EL (cell line): ENCODE results near the gene NUDC.
"Not testable (repeated sequence)": the region's sequence is repeated elsewhere in the genome, so short reads cannot be mapped to it uniquely, and the experiment has no call there.

Experiments
- DNase-seq: peaks from one replicate; pipeline ENCODE4 v3.0.0-alpha.2; 2016

The NUDC gene

DNA sequence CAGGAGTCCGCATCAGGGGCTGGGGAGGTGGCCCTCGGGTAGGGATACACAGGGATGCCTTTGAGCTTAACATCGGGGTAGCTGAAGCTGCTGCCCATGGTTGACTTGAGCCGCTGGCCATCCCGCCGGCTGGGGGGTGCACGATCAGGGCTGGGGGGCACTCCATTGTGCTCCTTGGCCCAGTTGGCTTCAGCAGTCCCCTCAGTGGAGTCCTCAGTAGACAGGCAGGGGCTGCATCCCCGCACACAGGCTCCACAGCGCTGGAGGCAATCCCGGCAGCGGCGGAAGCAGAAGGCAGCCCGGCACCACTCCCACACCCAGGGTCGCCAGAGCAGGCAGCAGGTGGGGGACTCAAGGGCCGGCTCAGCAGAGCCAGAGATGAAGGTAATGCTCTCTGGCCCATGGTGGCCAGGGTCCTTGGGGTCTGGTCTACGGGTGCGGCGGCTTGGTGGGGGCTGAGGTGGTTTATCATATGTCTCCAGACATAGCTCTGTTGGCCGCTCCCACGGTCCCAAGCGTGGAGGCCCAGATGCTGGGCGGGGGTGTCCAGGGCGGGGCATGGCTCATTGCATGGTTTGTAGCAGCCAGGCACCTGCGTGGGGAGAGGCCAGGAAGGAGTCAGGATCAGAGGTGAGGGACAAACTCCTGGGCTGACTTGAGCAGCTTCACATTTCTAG is 30.4 kb downstream of the NUDC start:
- no peak for DNase-seq

DNA sequence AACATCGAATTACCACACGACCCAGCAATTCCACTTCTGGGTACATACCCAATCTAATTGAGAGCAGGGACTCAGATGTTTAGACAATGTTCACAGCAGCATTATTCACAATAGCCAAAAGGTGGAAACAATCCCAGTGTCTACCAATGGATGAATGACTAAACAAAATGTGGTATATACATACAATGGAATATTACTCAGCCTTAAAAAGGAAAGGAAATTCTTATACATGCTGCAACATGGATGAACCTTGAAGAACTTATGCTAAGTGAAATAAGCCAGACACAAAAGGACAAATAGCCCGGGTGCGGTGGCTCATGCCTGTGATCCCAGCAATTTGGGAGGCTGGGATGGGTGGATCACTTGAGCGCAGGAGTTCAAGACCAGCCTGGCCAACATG is 31.8 kb downstream of the NUDC start:
- DNase-seq: no peak

DNA sequence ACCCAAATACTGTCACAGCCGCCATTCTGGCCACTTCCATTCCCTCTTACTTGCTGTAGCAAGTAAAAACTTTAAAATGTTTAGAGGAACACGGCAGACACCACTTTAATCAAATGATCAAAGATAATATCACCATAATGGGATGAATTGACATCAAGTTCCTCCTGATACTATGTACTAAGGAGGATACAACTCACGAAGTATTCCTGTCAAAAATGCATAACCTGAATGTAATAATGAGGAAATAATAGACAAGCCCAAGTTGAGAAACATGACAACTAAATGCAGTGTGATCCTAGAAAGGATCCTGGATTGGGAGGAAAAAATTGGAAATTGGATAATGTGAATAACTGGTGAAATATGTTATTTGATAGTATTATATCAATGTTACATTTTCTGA is 34.8 kb downstream of the NUDC start:
- DNase-seq: no peak

DNA sequence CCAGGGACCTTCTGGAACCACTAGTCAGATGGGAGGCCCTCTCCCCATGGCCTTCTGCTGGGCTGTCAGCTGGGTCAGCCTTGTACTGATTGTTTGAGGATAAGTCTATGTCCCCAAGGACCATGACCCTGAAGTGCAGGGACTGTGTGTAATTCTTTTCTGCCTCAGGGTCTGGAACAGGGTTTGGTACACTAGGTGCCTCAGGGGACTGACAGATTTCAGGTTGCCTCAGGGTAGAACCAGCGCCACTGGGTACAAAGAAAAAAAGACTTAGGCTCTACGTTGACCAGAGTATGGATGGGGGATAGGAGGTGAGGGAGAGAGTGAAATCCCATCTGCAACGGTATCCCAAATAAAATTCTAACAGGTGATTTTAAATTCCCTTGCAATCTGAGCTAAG is 35.8 kb downstream of the NUDC start:
- DNase-seq: no peak

DNA sequence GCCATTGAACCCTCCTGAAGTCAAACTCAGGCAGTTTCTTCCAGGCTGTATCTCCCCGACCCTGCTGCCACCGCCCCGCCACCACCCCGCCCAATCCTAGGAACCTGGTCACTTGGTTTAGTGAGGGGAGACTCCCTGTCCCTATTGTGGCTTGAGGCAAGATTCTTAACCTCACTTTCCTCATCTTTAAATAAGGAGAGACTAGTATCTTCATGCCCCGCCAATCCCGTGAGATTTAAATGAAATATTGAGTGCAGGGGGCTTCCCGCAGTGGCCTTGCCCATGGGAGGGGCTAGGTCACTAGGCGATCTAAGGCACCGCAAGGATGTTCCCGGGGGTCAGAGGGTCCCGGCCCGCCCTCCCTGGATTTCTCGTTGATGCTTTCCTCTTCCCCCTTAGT is 37.7 kb downstream of the NUDC start:
- DNase-seq: no peak

DNA sequence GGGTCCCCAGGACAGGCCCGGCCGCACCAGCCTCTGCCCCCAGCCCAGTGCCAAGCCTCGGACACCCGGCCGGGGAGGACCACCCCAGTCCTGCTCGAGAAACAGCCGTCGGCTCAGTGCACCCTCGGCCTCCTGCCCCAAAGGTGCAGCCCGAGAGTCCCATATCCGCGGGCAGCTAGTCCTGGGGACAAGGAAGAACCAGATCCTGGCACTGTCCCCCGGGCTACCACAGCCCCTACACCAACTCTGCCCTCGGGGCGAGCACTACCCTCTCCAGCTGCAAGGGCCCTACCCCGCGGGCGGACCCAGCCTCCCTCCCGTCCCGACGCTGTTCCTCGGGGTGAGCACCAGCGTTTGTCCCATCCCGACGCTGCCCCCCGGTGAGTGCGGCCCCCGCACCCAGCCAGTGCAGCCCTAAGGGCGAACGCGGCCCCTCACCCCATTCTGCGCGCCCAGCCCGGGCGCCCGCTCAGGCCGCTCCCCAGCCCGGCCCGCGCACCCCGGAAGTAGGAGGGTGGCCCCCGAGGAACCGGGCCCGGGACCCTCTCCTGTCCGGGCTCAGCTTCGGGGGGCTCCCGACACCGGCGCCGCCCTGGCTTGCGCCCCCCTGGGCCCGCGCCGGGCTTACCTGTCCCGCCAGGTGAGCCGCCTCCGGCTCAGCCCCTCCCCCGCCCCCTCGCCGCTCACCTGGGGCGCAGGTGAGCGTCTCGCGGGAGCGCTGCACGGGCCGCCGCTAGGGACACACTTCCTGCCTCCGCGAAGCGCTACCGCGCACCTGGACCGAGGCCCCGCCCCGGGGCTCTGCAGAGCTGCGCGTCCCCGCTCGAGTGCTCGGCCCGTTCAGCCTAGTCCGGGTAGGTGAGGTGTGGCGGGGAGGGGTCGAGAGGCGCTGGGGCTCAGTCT is 38.4 kb downstream of the NUDC start, which contains the start of gene KDF1:
Gene KDF1, minus strand, starts transcription at position 747 of the 903 bp plus-strand sequence. CDS start 8,088 bp downstream, outside the sequence.
- DNase-seq: no peak

DNA sequence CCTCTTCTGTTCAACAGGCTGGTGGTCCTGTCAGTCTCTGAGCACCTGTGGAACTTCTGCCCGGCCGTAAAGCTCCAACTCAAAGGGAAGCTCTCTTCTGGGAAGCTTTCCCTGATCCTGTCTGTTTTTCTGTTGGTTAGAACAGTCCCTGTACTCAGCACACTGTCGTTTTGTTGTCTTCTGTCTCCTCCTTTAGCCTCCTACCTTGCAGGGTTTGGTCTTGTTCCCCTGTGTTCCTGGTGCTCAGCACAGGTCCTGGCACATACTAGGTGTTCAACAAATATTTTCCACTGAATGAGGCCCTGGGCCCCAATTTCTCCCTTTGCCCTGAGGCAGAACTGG is 39.1 kb downstream of the NUDC start:
- DNase-seq: no peak

DNA sequence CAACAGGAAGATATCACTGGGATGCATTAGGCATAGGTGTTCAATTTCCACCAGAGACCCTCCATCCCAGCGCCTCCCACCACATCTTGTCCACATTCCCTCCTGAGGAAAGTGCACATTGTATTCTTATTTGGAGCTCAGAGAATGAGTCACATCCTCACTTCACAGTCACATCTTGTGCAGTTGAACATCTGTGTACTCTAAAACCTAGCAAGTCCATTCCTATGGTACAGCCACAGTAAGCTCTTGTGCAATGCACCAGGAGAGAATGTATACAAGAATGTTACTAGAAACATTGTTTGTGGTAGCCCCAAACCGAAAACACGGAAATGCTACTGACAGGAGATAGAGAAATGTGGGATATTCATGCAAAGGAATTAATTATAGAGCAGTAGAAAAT is 40.3 kb downstream of the NUDC start:
- DNase-seq: peak; percentile 89

DNA sequence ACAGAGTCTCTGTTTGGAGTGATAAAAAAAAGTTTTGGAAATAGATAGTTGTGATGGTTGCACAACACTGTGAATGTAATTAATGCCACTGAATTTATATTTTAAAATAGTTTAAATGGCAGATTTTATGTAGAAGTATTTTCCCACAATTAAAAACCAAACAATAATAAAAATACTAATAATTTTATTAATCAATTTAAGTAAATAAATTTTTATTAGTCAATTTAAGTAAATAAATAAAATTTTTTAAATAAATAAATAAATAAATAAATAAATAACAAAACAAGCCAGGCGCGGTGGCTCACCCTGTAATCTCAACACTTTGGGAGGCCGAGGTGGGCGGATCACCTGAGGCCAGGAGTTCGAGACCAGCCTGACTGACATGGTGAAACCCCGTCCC is 43.7 kb downstream of the NUDC start:
- DNase-seq: no peak

DNA sequence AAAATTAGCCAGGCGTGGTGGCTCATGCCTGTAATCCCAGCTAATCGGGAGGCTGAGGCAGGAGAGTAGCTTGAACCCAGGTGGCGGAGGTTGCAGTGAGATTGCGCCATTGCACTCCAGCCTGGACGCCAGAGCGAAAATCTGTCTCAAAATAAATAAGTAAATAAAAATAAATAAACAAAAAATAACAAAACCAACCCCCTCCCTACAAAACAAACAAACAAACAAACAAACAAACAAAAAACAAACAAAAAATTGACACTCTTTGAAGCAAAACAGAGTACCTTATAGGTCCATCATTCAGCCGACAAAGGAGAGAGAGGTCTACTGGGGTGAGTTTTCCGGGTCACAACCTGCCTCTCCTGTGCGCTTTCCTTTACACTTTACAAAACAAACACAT is 44.1 kb downstream of the NUDC start:
- DNase-seq: no peak

DNA sequence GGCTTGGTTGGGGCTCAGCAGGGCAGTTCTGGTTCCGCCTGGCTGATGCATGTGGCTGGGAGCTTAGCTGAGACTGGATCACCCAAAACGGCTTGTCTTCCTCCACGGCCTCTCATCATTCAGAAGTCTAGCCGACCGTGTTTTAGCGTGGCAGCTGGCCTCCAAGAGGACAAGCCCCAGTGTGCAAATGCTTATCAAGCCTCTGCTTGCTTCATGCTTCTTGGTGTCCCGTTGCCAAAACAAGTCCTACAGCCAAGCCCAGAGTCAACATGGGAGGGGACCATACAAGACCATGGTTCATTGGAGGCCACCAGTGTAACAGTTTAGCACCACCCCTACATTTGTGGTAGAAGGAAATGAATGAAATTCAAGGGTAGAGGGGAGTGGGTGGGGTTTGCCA is 49.3 kb downstream of the NUDC start:
- no peak for DNase-seq

DNA sequence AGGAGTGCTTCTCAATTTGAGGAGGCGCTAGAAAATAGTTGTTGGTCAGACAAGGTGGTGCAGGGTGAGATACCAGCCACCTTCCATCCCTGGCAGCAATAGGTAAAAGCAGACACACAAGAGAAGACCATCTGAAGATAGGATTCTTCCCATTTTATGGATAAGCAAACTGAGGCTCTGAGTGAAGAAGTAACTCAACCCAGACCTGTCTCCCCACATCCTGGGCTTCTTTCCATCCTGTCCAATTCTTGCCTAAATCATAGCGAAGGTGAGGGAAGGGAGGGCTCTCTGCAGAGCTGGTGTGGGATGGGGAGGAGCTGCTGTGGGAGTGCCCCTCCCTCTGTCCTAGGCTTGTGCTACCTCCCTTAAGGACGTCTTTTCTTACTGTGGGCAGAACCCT is 50.0 kb downstream of the NUDC start:
- no peak for DNase-seq

DNA sequence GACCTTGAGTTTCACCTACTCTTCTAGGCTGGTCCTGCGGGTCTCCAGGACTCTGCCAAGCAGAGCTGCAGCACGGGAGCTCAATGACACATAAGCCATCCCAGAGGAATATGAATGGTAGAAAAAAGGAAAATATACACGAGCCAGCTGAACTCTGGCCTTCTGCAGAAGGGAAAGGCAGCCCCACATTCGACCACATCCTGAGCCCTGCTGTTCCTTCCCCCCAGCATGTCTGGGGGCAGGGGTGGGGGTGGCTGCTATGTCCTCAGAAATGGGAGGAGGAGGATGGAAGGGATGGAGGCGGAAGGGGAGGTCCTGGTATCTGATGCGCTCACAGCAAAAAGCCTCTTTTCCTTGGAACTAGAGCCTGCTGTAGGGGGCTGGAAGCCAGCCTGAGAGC is 50.8 kb downstream of the NUDC start:
- no peak for DNase-seq

DNA sequence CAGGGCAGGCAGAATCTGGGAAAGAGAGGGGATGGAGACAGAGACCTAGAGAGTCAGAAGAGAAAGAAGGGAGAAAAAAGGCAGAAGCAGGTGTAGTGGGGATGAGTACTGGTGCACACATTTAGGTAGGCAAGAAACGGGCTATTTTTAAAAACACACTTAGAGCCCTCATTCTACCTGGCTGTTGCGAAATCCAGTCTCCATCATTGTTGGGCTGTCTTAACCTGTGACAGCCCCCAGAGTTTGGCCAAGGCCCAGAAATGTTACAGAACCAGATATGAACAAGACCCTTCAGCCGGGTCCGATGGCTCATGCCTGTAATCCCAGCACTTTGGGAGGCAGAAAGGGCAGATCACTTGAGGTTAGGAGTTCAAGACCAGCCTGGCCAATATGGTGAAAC is 51.3 kb downstream of the NUDC start:
- no peak for DNase-seq

DNA sequence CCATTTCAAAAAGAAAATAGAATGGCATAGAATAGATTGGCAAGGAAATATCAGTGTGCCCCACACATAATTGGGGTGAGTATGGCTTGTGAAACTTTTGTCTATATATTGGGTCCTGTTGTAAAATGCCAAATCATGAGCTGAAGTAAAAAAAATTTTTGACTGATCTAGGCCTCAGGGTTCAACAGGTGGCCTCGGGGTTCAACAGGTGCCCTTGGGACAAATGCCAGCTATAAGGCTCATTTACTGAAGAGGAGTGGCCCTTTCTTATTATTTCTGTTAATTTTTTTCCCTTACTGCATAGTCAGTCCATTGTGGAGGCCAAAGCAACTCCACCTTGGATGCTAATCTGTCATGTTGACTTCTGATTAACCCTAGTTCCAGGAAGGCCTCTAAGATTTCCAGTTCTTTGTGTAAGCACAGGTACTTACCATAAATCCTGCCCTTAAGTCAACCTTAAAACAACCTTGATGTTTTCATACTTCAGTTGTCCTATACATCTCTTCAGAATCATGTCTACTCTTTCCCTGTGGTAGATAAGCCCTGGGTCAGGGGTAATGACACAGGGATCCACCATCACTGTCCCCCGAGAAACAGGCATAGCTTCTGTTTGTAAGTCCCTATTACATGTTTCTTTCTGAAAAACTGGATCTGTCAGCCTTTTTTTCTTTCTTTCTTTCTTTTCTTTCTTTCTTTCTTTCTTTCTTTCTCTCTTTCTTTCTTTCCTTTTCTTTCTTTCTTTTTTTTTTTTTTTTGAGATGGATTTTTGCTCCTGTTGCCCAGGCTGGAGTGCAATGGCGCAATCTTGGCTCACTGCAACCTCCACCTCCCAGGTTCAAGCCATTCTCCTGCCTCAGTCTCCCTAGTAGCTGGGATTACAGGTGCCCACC is 55.3 kb downstream of the NUDC start:
- DNase-seq: no peak

DNA sequence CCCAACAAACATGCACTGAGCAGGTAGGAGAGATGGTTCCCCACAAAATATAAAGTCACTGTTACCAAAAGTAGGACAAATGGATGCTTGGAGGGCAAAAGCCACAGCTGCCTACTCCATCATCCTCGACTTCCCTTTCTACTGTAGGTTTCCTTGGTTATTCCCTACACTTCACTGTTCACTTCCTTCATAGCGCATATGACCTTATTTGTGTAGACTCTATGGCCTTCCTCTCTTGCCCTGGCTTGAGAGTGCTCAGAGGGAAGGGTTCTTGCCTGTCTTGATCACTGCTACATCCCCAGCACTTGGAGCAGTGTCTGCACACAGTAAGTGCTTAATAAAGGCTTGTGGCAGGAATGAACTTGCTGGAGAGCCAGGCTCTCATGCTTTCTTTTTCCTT is 57.4 kb downstream of the NUDC start:
- DNase-seq: no peak

DNA sequence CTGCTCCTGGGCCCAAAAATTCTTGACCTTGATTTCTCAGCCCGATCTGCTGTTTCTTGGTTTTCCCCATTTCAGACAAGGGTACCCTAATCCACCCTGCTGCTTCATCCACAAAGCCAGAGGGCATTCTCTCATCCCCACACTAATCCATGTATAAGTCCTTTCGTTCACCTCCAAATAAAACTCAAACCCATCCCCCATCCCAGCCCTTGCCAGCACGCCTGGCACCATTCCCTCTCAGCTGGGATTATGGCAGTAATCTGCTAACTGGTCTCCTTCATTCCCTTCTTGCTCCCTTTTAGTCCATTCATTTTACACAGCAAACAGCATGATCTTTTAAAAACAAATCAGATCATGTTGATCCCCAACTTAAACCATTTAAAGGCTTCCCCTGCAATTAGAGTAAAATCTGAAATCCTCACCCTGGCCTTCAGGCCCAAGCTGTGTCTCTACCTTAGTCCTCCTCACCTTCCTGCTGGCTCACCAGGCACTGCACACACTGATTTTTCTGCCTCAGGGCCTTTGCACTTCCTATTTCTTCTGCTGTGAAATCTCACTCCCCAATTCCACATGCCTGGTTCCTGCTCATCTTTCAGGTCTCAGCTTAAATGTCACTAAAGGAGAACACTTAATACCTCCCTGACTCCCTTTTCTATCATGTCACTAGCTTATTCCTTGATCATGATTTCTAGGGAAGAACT is 59.8 kb downstream of the NUDC start:
- DNase-seq: no peak

DNA sequence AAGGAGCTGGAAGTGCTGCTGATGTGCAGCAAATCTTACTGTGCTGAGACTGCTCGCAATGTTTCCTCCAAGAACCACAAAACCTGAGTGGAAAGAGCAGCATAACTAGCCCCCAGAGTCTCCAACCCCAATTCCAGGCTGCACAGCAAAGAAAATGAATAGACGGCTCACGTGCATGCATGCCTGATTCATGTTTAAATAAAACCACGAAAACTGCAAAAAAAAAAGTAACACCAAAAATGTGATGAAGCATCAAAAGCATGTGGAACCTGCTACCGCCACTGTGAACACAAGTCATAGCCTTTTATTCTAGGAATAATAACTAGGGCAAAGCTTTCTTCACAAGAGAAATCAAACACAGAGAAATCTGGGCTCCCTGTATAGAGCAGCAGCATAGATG is 62.3 kb downstream of the NUDC start:
- DNase-seq: no peak

DNA sequence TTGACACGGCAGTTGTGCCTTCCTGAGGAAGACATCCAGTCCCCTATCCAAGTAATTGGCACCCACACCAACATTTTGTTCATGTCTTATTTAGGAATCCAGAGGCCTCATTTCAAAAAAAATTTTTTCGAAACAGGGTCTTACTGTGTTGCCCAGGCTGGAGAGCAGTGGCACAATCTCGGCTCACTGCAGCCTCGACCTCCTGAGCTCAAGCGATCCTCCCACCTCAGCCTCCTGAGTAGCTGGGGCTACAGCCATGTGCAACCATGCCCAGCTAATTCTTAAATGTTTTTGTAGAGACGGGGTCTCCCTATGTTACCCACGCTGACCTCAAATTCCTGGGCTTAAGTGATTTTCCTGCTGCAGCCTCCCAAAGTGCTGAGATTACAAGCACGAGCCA is 62.7 kb downstream of the NUDC start:
- no peak for DNase-seq

DNA sequence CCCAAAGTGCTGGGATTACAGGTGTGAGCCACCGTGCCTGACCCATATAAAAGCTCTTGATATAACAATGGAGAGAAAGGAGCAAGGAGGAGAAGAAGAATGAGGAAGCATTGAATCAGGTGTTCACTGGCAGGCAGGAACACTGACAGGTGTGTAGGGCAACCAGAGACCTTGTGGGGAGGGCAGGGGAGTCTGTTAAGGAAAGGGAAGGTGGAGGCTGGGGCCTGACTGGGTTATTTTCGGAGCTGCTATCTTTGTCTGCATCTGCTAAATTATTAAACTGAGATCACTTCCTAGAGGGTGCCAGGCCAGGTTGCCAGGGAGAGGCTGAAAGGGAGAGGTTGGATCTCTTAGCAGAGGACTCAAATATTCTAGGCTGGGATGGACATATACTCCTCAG is 65.1 kb downstream of the NUDC start:
- DNase-seq: no peak

DNA sequence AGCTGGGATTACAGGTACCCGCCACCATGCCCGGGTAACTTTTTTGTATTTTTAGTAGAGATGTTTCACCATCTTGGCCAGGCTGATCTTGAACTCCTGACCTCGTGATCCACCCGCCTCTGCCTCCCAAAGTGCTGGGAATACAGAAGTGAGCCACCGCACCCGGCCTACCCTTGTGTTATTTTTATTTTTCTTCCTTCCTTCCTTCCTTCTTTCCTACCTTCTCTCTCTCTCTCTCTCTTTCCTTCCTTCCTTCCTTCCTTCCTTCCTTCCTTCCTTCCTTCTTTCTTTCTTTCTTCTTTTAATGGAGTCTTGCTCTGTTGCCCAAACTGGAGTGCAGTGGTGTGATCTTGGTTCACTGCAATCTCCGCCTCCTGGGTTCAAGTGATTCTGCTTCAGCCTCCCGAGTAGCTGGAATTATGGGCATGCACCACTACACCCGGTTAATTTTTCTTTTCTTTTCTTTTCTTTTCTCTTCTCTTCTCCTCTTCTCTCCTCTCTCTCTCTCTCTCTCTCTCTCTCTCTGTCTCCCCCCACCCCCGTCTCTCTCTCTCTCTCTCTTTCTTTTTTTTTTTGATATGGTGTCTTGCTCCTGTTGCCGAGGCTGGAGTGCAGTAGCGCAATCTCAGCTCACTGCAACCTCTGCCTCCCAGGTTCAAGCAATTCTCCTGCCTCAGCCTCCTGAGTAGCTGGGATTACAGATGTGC is 68.0 kb downstream of the NUDC start:
- DNase-seq: not testable (repeated sequence)
